GM21515 (cell line): ENCODE results near the gene CDX1.

ENCODE experiments used
- ATAC-seq: cut with Tn5 transposase; IDR thresholded peaks from one replicate; pipeline ENCODE4 v1.9.1; 2021; ENCODE audit not compliant: unreplicated experiment

Gene CDX1

DNA sequence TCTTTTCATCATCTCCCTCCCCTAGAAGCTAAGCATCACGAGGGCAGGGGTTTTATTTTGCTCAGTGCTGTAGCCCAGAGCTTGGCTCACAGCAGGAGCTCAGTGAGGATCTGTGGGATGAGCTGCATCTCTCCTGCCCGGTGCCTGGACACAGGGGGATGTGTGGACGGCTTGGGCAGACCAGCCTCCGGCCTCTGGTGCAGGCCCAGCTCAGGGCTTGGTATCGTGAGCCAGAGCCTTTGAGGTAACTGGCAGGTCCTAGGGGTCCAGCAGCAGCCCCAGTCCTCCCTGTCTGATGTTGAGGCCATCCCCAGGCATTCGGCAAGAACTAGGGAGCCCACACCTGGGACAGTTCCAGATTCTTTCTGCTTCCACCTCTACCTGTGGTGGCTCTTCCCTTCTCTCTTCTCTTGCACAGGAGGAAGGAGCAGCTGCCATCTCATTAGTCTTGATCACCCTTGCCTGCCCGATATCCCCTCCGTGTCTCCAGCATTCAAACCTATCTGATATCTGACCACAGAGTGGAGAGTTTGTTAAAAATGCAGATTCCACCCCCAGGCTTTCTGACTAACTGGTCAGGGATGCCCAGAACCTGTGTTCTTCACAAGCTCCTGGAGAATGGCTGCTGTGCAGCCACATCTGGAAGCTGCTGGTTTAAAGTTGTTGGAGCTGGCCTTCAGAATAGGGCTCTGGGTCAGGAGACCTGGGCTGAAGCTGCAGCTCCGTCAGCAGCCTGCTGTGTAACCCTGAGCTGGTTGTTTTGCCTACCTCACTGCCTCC is 15.4 kb downstream of the CDX1 start:
- no peak for ATAC-seq

DNA sequence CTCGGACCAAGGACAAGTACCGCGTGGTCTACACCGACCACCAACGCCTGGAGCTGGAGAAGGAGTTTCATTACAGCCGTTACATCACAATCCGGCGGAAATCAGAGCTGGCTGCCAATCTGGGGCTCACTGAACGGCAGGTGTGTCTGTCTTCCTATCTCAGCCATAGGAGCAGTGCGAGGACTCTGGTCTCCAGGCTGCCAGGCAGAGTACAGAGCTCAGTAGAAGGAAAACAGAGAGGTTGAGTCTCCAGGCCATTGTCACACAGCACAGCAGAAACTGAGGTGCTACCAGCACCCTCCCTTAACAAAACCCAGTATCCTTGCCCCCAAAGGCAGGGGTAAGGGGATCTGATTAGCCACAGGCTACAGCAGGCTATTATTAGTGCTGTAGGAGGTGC is 16.2 kb downstream of the CDX1 start:
- ATAC-seq, result no peak

DNA sequence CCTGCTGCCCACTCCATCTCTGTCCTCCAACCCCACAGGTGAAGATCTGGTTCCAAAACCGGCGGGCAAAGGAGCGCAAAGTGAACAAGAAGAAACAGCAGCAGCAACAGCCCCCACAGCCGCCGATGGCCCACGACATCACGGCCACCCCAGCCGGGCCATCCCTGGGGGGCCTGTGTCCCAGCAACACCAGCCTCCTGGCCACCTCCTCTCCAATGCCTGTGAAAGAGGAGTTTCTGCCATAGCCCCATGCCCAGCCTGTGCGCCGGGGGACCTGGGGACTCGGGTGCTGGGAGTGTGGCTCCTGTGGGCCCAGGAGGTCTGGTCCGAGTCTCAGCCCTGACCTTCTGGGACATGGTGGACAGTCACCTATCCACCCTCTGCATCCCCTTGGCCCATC is 16.9 kb downstream of the CDX1 start:
- ATAC-seq, result no peak

DNA sequence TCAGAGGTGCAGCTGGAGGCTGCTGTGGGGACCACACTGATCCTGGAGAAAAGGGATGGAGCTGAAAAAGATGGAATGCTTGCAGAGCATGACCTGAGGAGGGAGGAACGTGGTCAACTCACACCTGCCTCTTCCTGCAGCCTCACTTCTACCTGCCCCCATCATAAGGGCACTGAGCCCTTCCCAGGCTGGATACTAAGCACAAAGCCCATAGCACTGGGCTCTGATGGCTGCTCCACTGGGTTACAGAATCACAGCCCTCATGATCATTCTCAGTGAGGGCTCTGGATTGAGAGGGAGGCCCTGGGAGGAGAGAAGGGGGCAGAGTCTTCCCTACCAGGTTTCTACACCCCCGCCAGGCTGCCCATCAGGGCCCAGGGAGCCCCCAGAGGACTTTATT is 17.4 kb downstream of the CDX1 start:
- no peak for ATAC-seq

DNA sequence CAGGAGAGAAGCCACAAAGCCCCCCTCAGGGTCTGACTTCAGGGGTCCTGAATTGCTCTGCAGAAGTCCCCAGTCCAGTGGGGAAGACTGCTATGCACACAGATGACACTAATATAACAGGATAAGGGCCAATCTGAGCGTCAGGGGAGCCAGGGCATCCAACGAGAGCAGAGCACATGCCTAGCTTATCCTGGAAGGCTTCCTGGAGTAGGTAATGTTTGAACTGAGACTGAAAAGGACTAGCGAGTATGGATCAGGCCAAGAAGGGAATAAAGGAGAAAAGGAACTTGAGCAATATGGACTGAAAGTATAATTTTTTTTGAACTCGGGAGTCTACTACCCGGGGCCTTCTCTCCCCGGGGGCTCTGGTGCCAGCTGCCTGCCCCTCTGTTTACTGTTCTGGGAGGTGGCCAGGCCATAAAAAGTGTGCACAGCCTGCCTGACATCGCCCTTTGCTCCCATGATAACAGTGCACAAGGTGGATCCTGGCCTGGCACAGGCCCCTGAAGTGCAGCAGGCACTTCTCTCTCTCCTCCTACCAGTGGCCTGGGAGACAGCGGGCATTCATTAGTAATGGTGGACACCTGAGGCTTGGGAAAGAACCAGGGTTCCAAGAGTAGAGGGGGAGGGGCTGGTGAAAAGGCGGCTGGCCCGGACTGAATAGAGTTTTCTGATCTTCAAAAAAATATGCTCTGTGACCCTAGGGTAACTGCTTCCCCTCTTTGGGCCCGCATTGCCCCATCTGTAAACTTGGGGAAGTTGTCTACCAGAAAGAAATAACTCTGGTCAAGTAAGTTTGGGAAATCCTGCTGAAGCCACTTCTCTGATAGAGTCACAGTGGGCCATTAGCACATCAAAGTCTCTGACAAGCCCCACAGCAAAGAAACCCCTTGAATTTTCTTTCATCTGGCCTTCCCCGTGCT is 18.7 kb downstream of the CDX1 start:
- ATAC-seq, result no peak

DNA sequence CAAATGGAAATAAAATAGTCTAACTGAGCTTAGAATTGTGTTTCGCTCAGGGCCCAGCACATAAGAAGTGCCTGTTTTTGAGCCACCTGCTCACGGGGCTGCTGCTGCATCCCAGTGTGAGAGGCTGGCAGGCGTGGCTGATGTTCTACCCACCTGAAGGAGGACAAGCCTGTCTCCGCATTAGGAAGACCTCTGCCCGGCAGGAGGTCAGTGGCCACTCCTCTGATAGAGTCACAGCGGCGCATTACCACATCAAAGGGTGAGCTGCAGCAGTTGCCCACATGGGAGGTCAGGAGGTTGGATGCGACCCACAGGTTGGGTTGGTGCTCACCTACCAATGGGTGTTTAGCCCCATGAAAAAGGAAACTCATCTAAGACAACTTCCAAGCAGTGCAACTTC is 19.6 kb downstream of the CDX1 start:
- no peak for ATAC-seq

DNA sequence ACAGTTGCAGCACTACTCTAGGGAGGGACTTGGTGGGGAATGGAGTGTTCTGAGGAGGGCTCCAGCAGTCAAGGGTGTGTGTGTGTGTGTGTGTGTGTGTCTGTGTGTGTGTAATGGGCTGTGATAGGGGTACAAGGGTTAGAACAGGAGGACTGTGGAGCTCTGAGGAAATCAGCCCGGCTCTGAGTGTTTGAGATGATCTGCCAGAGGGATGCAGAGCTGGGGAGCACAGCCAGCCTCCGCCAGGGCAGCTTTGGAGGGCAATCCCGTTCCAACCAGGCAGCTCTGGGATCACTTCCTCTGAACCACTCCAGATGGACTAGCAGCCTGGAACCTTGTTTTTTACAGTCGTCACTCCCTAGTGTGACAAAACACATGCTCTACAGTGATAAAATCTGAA is 20.3 kb downstream of the CDX1 start:
- no peak for ATAC-seq

DNA sequence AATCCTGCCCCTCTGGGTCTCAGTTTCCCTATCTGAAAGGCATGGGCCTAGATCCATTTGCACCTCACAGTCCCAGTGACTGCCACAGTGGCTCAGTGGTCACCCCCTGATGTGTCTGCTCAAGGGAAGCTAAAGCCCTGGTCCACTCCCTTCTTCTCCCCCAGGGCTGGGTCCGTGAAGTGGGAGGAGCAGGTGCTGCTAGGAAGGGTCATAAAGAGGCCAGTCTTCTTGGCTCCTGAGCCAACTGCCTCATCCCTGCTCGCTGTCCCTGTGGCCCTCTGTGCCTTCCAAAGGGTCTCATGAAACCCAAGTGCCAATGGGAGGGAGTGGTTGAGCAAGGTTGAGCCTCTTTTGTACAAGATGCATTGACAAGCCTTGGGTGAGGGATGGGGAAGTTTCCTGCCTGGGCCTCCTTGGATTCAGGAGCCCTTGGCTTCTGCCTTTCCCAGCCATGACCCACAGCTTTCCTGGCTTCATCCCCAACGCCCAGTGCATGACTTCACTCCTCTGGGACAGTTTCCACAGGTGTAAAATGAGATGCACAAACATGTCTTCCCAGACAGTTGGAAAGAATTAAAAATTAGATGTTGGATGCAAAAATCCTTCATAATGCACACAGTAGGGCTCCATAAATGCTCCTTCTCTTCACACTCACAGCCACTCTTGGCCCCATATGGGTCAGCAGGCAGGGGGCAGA is 21.7 kb downstream of the CDX1 start:
- no peak for ATAC-seq

DNA sequence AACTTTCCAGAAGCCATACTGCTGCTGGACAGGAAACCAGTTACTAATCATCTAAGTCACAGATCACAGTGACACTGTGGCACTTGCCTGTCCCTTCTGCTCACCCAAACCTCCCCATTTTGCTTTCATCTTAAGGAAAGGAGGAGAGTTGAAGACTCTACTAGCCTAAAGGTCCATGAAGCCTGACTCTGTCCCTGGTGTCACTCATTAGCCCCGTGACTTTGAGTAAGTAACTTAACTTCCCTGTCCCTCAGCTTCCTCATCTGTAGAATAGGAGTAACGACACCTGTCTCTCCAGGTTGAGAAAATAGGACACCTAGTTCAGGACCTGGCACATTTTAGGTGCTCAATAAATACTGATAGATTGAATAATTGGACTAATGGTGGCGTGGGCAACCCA is 22.7 kb downstream of the CDX1 start:
- ATAC-seq, result no peak

DNA sequence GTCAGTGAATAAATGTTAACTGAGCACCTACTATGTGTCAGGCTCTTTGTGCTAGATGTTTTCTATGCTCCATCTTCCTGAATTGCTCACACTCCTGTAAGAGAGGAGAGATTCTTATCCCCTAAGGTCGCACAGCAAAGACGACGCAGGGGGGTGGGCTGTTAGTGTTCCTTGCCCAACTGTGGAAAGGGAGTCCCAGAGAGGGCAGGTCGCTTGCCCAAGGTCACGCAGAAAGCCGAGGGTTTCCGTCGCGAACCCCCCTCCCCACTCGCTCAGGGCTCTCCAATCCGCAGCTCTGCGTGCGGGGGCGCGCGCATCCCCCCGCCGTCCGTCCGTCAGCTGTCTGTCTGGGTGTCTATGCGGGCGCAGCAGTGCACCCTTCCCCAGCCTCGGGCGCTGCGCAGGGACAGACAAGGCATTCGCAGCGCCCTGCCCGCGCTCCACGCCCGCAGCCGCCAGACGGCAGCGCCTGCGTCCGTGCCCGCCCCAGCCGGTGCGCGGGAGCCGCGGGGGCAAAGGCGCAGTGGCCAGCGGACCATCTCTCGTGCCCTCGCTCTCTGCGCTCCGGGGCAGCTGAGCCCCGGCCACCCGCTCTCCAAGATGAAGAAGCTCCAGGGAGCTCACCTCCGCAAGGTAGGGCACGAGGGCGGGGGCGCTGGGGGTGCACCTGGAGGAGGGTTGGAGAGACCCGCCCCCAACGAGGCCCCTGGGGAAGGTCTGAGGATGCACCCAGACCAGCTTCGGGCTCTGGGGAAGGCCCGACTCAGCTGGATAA is 23.3 kb downstream of the CDX1 start, which contains the start of gene SLC6A7:
TSS of gene SLC6A7 (plus strand) at position 335 of the 775 bp plus-strand sequence. CDS start at position 601, 266 bp downstream.
- no peak for ATAC-seq

DNA sequence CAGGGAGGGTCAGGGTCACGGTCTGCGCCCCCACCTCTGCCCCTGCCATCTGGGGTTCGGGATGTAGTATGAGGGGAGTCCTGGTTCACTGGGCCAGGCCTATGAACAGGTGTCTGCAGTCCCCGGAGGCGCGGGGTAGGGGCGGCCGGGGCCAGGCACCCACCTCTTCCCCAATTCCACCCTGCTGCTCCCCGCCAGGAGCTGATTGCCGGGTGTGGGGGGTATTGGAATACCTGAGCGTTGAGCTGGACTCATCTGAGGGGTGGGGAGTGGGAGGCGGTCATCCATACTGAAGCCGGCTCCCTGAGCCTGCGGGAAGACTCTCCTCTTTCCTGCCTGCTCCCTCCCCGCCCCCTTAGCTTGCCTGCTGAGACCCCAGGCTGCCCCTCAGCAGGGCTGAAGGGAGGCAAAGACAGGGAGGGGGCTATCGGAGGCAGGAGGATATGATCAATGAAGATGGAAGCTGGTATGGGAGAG is 24.0 kb downstream of the CDX1 start:
- ATAC-seq, result no peak

DNA sequence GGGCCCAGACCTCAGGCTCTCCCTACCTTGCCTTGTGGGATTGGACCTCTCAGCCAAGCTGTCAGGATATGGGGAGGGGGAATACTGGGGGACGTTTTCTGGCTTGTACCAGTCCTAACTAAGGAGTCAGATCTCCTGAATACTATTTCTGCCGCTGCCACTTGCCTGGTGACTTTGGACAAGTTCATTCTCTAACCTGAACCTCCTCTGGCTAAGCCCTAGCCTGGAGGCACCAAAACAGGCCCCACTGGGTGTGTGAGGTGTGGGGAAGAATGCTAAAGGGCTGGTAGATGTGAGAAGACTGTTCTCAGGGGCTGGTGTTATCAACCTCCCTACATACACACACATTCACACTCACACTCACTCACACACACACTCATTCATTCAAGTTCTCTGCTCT is 24.4 kb downstream of the CDX1 start:
- no peak for ATAC-seq

DNA sequence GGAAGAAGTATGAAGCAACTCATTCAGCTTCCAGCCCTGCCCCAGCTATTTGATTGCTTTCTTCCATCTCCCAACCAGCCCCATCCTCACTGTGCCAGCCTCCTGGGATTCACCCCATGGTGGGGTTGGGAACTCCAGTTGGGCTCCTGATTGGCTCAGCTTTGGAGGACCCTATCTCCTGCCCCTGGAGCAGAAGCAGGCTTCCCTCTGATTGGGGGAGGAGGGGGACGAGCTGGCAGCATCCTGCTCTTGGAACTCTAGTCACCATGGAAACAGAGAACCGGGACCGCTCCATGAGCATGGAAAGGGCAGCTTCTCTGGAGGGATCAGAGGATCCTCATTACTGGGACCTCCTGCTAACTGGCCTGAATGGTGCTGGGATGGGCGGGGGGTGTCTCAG is 25.9 kb downstream of the CDX1 start:
- ATAC-seq, result no peak

DNA sequence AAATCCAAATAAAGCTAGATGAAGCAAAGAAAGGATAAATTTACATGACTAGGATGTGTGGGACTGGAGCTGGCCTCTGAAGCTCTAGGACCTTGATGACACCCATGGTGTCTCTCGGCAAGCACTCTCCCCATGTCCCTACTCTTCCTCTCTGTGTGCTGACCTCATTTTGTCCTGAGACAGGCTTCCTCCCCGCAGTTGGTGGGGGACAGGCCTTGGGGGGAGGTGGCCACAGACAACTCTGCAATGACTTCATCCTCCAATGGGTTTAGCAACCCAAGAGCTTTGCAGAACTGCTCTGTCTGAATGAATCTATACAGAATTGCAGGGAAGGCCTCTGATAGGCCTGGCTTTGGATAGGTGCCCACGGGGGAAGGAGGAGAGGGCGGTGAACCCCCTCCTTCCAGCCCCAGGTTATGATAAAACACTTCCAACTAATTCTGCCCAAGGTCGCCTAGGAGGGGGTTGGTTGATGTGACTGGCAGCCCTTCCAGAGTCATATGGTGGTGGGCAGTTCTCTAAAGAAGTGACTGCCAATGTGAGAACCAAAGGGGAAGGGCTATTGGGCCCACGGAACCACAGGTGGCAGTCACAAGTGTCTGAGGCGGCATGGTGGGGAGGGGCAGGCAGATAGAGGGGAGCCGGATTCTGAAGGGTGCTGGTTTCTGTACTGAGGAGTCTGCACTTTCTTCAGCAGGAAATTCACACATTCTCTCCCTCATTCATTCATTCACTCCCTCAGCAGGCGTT is 29.3 kb downstream of the CDX1 start:
- no peak for ATAC-seq

DNA sequence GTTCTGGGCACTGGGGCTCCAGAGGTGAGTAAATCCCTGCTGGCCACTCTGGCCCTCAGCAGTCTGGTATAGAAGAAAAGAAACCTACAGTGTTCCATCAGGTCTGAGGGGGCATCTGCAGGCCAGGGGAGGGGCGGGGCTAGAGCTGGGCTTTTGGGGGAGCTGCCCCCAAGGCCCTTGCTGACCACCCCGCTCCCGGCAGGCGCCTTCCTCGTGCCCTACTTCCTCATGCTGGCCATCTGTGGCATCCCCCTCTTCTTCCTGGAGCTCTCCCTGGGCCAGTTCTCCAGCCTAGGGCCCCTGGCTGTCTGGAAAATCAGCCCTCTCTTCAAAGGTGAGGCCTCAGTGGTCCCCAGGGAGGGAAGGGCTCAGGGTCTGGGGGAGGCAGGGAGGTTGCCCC is 29.9 kb downstream of the CDX1 start:
- ATAC-seq, result no peak

DNA sequence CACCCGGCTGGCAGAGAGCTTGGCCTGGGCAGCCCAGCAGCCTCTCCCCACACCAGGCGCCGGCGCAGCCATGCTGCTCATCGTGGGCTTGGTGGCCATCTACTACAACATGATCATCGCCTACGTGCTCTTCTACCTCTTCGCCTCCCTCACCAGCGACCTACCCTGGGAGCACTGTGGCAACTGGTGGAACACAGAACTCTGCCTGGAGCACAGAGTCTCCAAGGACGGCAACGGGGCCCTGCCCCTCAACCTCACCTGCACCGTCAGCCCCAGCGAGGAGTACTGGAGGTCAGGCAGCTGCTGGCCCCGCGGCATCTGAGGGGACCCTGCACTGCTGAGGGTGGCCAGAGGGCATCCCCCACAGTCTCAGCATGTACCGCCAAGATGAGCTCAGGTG is 30.4 kb downstream of the CDX1 start:
- no peak for ATAC-seq

DNA sequence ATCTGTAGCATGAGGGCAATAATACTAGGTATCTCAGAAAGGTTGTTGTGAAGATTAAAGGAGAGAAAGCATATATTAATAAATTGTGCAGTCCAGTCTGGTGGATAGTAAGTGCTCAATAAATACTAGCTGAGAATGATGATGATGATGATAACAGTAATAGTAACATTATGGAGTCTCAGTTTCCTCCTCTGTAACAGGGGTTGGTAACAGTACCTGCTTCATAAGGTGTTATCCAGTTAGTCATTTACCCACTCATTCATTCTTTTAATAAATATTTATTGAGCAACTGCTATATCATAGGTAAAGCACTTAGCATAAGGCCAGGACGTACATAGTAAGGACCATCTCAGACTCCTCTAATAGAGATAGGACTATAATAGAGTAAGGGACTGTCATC is 30.9 kb downstream of the CDX1 start:
- no peak for ATAC-seq

DNA sequence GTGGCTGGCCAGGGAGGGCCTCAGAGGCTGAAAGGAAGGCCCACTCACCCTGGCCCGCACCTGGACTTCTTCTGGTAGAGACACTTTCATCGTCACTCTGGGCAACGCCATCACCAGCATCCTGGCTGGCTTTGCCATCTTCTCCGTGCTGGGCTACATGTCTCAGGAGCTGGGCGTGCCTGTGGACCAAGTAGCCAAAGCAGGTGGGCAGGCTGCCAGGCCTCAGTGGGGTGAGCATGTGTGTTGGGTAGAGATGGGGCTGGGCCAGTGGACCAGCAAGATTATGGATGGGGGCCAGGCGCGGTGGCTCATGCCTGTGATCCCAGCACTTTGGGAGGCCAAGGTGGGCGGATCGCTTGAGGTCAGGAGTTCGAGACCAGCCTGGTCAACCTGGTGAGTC is 35.9 kb downstream of the CDX1 start:
- ATAC-seq, result no peak

DNA sequence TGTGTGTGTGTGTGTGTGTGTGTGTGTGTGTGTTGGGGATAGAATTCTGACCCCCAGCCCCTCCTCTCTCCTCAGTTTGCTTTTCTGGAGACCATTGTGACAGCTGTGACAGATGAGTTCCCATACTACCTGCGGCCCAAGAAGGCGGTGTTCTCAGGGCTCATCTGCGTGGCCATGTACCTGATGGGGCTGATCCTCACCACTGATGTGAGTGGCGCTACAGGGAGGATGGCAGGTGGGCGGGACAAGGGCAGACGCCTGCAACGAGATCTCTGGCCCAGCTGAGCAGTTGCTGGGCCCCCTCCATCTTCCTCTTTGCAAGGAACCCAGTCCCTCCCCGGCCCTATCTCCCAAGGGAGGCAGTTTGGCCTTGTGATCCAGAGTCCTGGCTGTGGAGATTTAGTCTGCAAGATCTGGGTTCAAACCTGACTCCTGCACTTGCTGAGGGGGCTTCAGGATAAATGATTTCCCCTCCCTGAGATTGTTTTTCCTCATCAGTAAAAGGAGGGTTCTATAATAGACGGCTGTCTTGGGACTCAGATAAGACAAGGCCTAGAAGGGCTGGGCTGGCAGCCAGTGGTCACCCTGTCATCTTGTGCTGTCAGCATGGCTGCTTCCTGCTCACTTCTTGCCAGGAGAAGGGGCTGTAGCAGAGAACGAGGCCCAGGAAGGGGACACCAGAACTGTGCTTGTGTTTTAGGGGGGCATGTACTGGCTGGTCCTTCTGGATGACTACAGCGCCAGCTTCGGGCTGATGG is 37.4 kb downstream of the CDX1 start:
- ATAC-seq, result no peak
